ENCODE measurements around the gene ABCE1. TPM values are rescaled to one million over a fixed set of nuclear protein-coding genes. Genes with fewer than 3 reads are reported as not detected.

The ABCE1 gene
- total RNA-seq, 1 experiment from 2014 or later = 163 TPM

DNA sequence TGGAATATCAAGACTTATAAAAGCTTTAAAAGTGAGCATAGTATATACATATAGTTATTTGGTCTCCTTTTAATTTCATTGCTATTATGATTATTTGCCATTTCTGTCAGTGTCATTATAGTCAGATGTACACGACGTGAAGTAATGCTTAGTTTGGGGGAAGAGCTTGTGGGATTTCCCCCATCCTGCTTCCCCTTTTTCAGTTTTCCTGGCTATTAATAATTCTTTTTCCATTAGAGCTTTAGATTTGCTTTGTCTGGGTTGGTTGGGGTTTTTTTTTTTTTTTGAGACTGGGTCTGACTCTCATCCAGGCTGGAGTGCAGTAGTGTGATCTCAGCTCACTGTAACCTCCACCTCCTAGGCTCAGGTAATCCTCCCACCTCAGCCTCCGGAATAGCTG, 5.4 kb downstream of the ABCE1 start:
- Histone ChIP-seq H3K36me3 (ENCODE audit: insufficient read depth, low read length, poor library complexity, severe bottlenecking) (peaks cover 44% of the 10 kb centered on the region), H3K9me3 (ENCODE audit: low read depth, low read length, poor library complexity, severe bottlenecking) (no peaks in the 10 kb centered on the region), H3K4me1 (ENCODE audit: insufficient read depth, low read length, poor library complexity, severe bottlenecking) (peaks cover 45% of the 10 kb centered on the region), H3K4me3 (ENCODE audit: low read depth, low read length, poor library complexity, severe bottlenecking) (no peak overlapping the region), H3K27me3 (replicated peaks; ENCODE audit: insufficient read depth, low read depth, low read length, poor library complexity) (no peaks in the 10 kb centered on the region), H3K27ac (ENCODE audit: low read depth, low read length, poor library complexity, severe bottlenecking) (no peak overlapping the region)
- BruUV-seq (replicated peaks) = no TSS peak
- CTCF ChIA-PET = no interaction called here
- DNase-seq (ENCODE audit: low spot score) = no peak
- TF ChIP-seq EZH2 (IDR thresholded peaks at IDR 0.05; ENCODE audit: borderline replicate concordance, low read depth, low read length, poor library complexity, severe bottlenecking) = no peak
- TF ChIP-seq, protein P1, sequence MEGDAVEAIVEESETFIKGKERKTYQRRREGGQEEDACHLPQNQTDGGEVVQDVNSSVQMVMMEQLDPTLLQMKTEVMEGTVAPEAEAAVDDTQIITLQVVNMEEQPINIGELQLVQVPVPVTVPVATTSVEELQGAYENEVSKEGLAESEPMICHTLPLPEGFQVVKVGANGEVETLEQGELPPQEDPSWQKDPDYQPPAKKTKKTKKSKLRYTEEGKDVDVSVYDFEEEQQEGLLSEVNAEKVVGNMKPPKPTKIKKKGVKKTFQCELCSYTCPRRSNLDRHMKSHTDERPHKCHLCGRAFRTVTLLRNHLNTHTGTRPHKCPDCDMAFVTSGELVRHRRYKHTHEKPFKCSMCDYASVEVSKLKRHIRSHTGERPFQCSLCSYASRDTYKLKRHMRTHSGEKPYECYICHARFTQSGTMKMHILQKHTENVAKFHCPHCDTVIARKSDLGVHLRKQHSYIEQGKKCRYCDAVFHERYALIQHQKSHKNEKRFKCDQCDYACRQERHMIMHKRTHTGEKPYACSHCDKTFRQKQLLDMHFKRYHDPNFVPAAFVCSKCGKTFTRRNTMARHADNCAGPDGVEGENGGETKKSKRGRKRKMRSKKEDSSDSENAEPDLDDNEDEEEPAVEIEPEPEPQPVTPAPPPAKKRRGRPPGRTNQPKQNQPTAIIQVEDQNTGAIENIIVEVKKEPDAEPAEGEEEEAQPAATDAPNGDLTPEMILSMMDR (conservative IDR thresholded peaks at IDR 0.05; ENCODE audit: low read depth, low read length) = no peak
- intact Hi-C loops (cut with micrococcal nuclease; ENCODE audit: unreplicated experiment) = no loop called here
- POLR2A ChIA-PET (ENCODE audit: low non-redundant PET) = no interaction called here

DNA sequence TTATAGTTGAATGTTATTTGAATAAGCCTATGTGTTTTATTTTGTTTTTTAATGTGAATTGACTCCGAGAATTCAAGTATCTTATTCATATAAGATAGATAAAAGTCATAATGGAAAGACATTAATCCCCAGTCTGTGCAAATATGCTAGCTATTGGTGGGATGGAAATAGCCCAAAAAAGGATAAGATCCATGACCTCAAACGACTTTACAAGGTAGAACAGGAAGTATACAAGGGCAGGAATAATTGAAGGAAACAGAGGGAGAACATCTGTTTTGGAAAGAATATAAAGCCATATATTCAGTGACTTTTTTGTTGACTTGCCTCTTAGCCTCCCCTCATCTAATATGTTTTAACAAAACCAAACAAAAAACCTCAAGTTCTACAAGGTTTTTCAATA, 9.0 kb downstream of the ABCE1 start:
- DNase-seq (ENCODE audit: low spot score) = peak; percentile 21
- Histone ChIP-seq H3K9me3 (ENCODE audit: low read depth, low read length, poor library complexity, severe bottlenecking) (no peaks in the 10 kb centered on the region), H3K4me1 (ENCODE audit: insufficient read depth, low read length, poor library complexity, severe bottlenecking) (peaks cover 33% of the 10 kb centered on the region), H3K27ac (ENCODE audit: low read depth, low read length, poor library complexity, severe bottlenecking) (no peak overlapping the region), H3K36me3 (ENCODE audit: insufficient read depth, low read length, poor library complexity, severe bottlenecking) (peaks cover 80% of the 10 kb centered on the region), H3K27me3 (replicated peaks; ENCODE audit: insufficient read depth, low read depth, low read length, poor library complexity) (no peaks in the 10 kb centered on the region), H3K4me3 (ENCODE audit: low read depth, low read length, poor library complexity, severe bottlenecking) (no peak overlapping the region)
- intact Hi-C loops (cut with micrococcal nuclease; ENCODE audit: unreplicated experiment) = no loop called here
- BruUV-seq (replicated peaks) = no TSS peak
- CTCF ChIA-PET = no interaction called here
- POLR2A ChIA-PET (ENCODE audit: low non-redundant PET) = no interaction called here
- TF ChIP-seq, protein P1 (conservative IDR thresholded peaks at IDR 0.05; ENCODE audit: low read depth, low read length) = no peak
- TF ChIP-seq EZH2 (IDR thresholded peaks at IDR 0.05; ENCODE audit: borderline replicate concordance, low read depth, low read length, poor library complexity, severe bottlenecking) = no peak

DNA sequence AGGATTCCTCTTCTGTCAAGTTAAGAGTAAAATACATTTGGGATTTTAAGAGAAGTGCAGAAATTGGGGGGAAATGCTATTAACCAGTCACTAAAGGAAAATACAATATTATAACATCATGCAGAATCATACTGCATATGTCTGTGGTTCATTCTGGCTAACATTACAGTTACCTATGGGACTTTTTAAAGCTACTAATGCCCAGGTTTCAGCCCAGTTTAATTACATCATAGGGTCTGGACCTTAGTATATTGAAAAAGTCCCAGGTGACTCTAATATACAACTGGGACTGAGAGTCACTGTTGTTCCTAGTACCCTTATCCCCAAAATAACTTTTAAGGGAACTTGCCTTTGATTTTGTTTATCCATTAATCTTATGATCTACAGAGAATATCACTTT, 10.0 kb downstream of the ABCE1 start:
- DNase-seq (ENCODE audit: low spot score) = no peak
- Histone ChIP-seq H3K27ac (ENCODE audit: low read depth, low read length, poor library complexity, severe bottlenecking) (no peak overlapping the region), H3K4me3 (ENCODE audit: low read depth, low read length, poor library complexity, severe bottlenecking) (no peak overlapping the region), H3K9me3 (ENCODE audit: low read depth, low read length, poor library complexity, severe bottlenecking) (no peaks in the 10 kb centered on the region), H3K4me1 (ENCODE audit: insufficient read depth, low read length, poor library complexity, severe bottlenecking) (peaks cover 33% of the 10 kb centered on the region), H3K27me3 (replicated peaks; ENCODE audit: insufficient read depth, low read depth, low read length, poor library complexity) (no peaks in the 10 kb centered on the region), H3K36me3 (ENCODE audit: insufficient read depth, low read length, poor library complexity, severe bottlenecking) (peaks cover 90% of the 10 kb centered on the region)
- intact Hi-C loops (cut with micrococcal nuclease; ENCODE audit: unreplicated experiment) = no loop called here
- CTCF ChIA-PET = no interaction called here
- TF ChIP-seq, protein P1 (conservative IDR thresholded peaks at IDR 0.05; ENCODE audit: low read depth, low read length) = no peak
- no peak for TF ChIP-seq EZH2 (IDR thresholded peaks at IDR 0.05; ENCODE audit: borderline replicate concordance, low read depth, low read length, poor library complexity, severe bottlenecking)
- no TSS peak for BruUV-seq (replicated peaks)
- POLR2A ChIA-PET (ENCODE audit: low non-redundant PET) = no interaction called here
